ENCODE measurements around the gene NDOR1.
"Not testable (repeated sequence)": the region's sequence is repeated elsewhere in the genome, so short reads cannot be mapped to it uniquely, and the experiment has no call there.

NDOR1 gene

DNA sequence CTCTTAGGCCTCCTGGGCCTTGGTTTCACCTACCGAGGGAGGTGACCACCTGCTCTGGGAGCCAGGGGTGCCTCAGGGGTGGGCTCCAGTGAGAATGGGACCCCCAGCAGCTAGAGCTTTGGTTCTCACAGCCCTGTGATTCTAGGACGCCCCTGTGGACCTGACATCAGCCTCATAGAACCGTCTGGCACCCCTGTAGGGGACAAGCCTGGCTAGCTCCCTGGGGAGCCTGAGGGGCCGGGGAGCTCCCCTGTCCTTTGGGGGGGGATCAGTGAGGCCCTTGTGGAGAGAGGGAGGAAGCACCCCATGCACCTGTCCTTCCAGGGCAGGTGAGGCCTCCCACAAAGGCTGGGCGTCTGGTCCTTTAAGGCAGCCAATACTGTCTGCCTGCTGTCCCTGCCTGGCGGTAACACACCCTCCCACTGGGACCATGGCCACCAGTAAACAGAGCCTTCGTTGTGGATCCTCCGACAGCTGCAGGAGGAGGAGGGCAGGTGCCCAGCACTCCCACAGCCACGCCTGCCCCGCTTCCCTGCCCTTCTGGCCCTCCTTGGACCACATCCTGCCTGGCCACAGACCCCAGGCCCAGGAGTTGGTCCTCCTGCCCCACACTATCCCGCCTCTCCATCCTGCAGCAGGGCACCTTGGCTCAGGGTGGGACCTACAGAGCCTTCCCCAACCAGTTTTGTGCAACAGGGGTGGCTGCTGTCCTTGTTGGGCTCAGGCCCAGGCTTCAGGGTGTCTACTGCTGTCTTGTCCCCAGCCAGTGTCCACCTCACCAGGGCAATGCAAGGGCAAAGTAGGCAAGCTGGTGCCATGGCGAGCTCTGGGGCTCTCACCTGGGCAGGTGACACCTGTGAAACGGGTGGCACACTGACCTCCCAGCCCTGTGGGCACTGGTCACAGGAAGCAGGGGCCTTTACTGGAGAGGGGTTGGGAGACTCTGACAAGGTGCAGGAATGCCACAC is 32.5 kb downstream of the NDOR1 start:
- no peak overlapping the region for H3K4me3 ChIP-seq (replicated peaks; ENCODE audit: low read depth, low read length)
- no peak for DNase-seq (ENCODE audit: low read depth)
- TF ChIP-seq, protein P1, sequence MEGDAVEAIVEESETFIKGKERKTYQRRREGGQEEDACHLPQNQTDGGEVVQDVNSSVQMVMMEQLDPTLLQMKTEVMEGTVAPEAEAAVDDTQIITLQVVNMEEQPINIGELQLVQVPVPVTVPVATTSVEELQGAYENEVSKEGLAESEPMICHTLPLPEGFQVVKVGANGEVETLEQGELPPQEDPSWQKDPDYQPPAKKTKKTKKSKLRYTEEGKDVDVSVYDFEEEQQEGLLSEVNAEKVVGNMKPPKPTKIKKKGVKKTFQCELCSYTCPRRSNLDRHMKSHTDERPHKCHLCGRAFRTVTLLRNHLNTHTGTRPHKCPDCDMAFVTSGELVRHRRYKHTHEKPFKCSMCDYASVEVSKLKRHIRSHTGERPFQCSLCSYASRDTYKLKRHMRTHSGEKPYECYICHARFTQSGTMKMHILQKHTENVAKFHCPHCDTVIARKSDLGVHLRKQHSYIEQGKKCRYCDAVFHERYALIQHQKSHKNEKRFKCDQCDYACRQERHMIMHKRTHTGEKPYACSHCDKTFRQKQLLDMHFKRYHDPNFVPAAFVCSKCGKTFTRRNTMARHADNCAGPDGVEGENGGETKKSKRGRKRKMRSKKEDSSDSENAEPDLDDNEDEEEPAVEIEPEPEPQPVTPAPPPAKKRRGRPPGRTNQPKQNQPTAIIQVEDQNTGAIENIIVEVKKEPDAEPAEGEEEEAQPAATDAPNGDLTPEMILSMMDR (IDR thresholded peaks at IDR 0.05; ENCODE audit: low read length, missing control alignments): no peak

DNA sequence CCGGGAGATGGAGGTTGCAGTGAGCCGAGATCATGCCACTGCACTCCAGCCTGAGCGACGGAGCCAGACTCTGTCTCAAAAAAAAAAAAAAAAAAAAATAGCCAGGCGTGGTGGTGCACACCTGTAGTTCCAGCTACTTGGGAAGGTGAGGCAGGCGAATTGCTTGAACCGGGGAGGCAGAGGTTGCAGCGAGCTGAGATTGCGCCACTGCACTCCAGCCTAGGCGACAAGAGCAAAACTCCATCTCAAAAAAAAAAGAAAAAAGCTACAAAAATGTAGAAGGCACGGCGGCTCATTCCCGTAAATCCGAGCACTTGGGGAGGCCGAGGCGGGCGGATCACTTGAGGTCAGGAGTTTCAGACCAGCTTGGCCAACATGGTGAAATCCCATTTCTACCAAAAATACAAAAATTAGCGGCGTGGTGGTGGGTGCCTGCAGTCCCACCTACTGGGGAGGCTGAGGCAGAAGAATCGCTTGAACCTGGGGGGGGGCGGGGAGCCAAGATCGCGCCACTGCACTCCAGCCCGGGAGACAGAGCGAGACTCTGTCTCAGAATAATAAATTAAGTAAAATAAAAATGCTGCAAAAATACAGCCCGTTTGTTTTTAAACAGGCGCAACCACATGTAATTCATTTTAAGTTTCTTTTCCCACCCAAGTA is 34.2 kb downstream of the NDOR1 start:
- DNase-seq (ENCODE audit: low read depth): not testable (repeated sequence)
- H3K4me3 ChIP-seq (replicated peaks; ENCODE audit: low read depth, low read length): peak overlapping the region; percentile 63

DNA sequence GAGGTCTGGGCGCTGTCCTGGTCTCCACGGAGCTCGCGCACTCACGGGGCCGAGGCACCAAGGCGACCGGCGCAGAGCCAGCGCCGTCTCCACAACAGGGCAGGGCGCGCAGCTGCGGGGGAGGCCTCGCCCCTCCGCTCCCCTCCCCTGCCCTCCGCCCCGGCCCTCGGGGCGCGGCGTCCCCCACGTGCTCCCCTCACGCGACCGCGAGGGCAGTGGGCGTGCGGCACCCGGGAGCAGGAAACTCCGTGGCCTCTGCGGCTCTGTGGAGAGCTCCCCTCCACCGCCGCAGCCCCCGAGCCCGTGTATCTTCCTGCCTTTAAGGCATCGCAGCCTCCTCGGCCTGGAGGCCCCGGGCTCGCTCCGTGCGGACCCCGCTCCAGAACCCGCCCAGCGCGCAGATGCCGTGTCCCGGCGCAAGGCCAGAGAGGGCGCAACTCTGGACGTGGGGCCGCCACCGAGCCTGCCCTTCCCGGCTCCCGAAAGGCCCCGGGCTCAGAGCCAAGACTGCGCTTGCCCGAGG is 34.9 kb downstream of the NDOR1 start:
- DNase-seq (ENCODE audit: low read depth): peak; percentile 80
- peak overlapping the region; percentile 63 for H3K4me3 ChIP-seq (replicated peaks; ENCODE audit: low read depth, low read length)
- TF ChIP-seq, protein P1 (IDR thresholded peaks at IDR 0.05; ENCODE audit: low read length, missing control alignments): no peak

DNA sequence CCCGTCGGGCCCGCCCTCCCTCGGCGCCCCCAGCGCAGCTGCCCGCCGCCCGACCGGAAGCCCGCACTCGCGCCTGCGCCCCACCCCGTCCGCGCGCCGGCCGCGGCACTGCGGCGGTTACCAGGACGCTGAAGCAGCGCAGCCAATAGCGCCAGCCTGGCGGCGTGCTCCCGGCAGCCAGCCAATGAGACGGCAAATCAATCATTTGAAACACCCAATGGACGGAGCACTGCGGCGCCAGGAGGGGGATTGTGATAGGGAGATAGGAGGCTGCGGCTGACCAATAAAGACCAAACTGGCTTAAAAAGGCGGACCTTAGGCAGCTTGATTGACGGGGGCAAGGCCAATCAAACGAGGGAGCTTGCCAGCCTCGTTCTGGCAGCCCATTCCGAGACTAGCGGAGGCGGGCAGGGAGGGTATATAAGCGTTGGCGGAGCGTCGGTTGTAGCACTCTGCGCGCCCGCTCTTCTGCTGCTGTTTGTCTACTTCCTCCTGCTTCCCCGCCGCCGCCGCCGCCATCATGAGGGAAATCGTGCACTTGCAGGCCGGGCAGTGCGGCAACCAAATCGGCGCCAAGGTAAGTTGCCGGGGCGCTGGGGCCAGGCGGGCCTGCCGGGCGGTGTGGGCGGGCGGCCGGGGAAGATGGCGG is 35.5 kb downstream of the NDOR1 start, which contains the start of gene TUBB4B:
Gene TUBB4B, plus strand, starts transcription at position 447 of the 649 bp plus-strand sequence. Its CDS starts 74 bp downstream, at position 521.
- TF ChIP-seq, protein P1 (IDR thresholded peaks at IDR 0.05; ENCODE audit: low read length, missing control alignments): no peak
- DNase-seq (ENCODE audit: low read depth): peak; percentile 100
- H3K4me3 ChIP-seq (replicated peaks; ENCODE audit: low read depth, low read length): peak within 1 kb of the TSS; percentile 81

DNA sequence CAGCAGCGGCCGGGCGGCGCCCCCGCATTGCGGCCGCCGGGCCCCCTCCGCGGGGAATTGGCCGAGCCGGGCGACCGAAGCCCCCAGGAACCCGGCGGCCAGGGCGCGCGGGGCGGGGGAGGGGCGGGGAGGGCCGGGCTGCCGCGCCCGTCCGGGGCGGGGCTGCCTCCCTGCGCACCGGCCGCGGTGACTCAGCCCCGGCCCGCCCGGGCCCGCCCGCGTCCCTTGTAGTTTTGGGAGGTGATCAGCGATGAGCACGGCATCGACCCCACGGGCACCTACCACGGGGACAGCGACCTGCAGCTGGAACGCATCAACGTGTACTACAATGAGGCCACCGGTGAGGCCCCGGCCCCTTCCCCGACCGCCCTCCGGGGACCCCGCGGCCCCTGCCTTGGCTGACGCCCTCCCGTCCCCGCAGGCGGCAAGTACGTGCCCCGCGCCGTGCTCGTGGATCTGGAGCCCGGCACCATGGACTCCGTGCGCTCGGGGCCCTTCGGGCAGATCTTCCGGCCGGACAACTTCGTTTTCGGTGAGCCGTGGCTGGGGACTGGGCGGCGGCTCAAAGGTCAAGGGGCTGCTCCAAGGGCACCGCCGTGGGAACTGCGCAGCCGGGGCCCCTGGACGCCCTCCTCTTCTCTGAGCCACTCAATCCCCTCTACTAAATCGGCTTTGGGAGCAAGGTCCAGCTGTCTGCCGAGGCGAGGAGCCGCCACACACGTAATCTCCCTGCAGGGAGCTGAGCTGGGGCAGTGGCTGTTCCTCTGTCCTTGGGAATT is 36.2 kb downstream of the NDOR1 start:
- DNase-seq (ENCODE audit: low read depth): peak; percentile 33
- TF ChIP-seq, protein P1 (IDR thresholded peaks at IDR 0.05; ENCODE audit: low read length, missing control alignments): no peak
- H3K4me3 ChIP-seq (replicated peaks; ENCODE audit: low read depth, low read length): peak overlapping the region; percentile 81

DNA sequence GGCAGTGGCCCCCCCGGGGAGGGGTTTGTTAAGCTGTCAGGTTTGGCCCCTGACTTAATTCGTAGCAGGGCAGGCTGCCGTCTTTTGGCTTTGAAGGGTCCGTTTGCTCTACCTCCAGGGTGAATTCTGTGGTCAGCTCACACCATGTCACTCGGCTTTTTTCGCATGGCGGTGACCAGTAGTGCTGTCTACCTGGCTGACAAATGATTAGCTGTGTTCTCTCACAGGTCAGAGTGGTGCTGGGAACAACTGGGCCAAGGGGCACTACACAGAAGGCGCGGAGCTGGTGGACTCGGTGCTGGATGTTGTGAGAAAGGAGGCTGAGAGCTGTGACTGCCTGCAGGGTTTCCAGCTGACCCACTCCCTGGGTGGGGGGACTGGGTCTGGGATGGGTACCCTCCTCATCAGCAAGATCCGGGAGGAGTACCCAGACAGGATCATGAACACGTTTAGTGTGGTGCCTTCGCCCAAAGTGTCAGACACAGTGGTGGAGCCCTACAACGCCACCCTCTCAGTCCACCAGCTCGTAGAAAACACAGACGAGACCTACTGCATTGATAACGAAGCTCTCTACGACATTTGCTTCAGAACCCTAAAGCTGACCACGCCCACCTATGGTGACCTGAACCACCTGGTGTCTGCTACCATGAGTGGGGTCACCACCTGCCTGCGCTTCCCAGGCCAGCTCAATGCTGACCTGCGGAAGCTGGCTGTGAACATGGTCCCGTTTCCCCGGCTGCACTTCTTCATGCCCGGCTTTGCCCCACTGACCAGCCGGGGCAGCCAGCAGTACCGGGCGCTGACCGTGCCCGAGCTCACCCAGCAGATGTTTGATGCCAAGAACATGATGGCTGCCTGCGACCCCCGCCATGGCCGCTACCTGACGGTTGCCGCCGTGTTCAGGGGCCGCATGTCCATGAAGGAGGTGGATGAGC is 37.0 kb downstream of the NDOR1 start:
- no peak for DNase-seq (ENCODE audit: low read depth)
- TF ChIP-seq, protein P1 (IDR thresholded peaks at IDR 0.05; ENCODE audit: low read length, missing control alignments): no peak
- peak overlapping the region; percentile 81 for H3K4me3 ChIP-seq (replicated peaks; ENCODE audit: low read depth, low read length)

DNA sequence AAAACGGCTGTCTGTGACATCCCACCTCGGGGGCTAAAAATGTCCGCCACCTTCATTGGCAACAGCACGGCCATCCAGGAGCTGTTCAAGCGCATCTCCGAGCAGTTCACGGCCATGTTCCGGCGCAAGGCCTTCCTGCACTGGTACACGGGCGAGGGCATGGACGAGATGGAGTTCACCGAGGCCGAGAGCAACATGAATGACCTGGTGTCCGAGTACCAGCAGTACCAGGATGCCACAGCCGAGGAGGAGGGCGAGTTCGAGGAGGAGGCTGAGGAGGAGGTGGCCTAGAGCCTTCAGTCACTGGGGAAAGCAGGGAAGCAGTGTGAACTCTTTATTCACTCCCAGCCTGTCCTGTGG is 37.7 kb downstream of the NDOR1 start:
- peak overlapping the region; percentile 81 for H3K4me3 ChIP-seq (replicated peaks; ENCODE audit: low read depth, low read length)
- not testable (repeated sequence) for DNase-seq (ENCODE audit: low read depth)

Measured in fibroblast of pulmonary artery (primary cell).